NCI-H774 (cell line): ENCODE measurements around the gene CSDE1.
A peak's percentile ranks its signal among the peaks of the same experiment; 100 is the strongest.

ENCODE experiments used
- DNase-seq: peaks from one replicate; lab custom pipeline; 2025; lab: John Stamatoyannopoulos, UW

CSDE1 gene

GRCh38 chr1:114701931-114702330 lies 55.9 kb downstream of the CSDE1 start:
- DNase-seq, result no peak

- no peak for DNase-seq
These were observed 57.7 kb downstream of the CSDE1 start for GRCh38 chr1:114700036-114700600.

GRCh38 chr1:114696810-114697209 lies 61.0 kb downstream of the CSDE1 start:
- DNase-seq, result no peak

- no peak for DNase-seq
These were observed 62.2 kb downstream of the CSDE1 start, which contains the start of gene AMPD1 for GRCh38 chr1:114695430-114696058. TSS of gene AMPD1 (minus strand) at chr1:114695546. CDS start at chr1:114695471, 75 bp downstream.

GRCh38 chr1:114694540-114695310 lies 63.1 kb downstream of the CSDE1 start:
- no peak for DNase-seq

- no peak for DNase-seq
These were observed 64.8 kb downstream of the CSDE1 start for GRCh38 chr1:114692947-114693346.

GRCh38 chr1:114691061-114691460 lies 66.7 kb downstream of the CSDE1 start:
- no peak for DNase-seq

- DNase-seq, result no peak
These were observed 67.6 kb downstream of the CSDE1 start for GRCh38 chr1:114690148-114690547.

- no peak for DNase-seq
These were observed 69.3 kb downstream of the CSDE1 start for GRCh38 chr1:114688526-114688925.

- DNase-seq, result no peak
These were observed 71.9 kb downstream of the CSDE1 start for GRCh38 chr1:114685851-114686250.

GRCh38 chr1:114677691-114678090 lies 80.1 kb downstream of the CSDE1 start:
- DNase-seq, result no peak

GRCh38 chr1:114676115-114676514 lies 81.7 kb downstream of the CSDE1 start:
- no peak for DNase-seq

GRCh38 chr1:114671939-114672275 lies 85.9 kb downstream of the CSDE1 start:
- DNase-seq, result no peak

- no peak for DNase-seq
These were observed 86.5 kb downstream of the CSDE1 start for GRCh38 chr1:114671011-114671938.

- peak; percentile 79 for DNase-seq
These were observed 87.4 kb downstream of the CSDE1 start for GRCh38 chr1:114670083-114671010.

- DNase-seq, result no peak
These were observed 88.2 kb downstream of the CSDE1 start, which contains the start of gene DENND2C for GRCh38 chr1:114669562-114670082. TSS of gene DENND2C (minus strand) at chr1:114670049. CDS start at chr1:114625984, 44,065 bp downstream.

GRCh38 chr1:114668784-114669561 lies 88.8 kb downstream of the CSDE1 start:
- no peak for DNase-seq

GRCh38 chr1:114668373-114668772 lies 89.4 kb downstream of the CSDE1 start:
- no peak for DNase-seq

- no peak for DNase-seq
These were observed 90.8 kb downstream of the CSDE1 start for GRCh38 chr1:114666954-114667353.
